CD1c-positive myeloid dendritic cell (primary cell): ENCODE measurements around the gene MAN1C1.
"Not testable (repeated sequence)": the region's sequence is repeated elsewhere in the genome, so short reads cannot be mapped to it uniquely, and the experiment has no call there.

Source experiments
- DNase-seq: peaks from one replicate; pipeline ENCODE4 v3.0.0-alpha.2; 2016; ENCODE audit errors: extremely low spot score

The MAN1C1 gene

GRCh38 chr1:25698252-25698651 lies 81.7 kb downstream of the MAN1C1 start:
- peak; percentile 46 for DNase-seq

- DNase-seq = not testable (repeated sequence)
Observed at GRCh38 chr1:25699059-25699458, 82.5 kb downstream of the MAN1C1 start.

- no peak for DNase-seq
Observed at GRCh38 chr1:25699500-25700143, 83.0 kb downstream of the MAN1C1 start.

GRCh38 chr1:25700144-25700523 lies 83.5 kb downstream of the MAN1C1 start:
- DNase-seq = no peak

GRCh38 chr1:25700626-25701025 lies 84.0 kb downstream of the MAN1C1 start:
- no peak for DNase-seq

- DNase-seq = no peak
Observed at GRCh38 chr1:25701030-25701785, 84.6 kb downstream of the MAN1C1 start.

- no peak for DNase-seq
Observed at GRCh38 chr1:25702101-25702775, 85.6 kb downstream of the MAN1C1 start.

GRCh38 chr1:25703041-25703440 lies 86.5 kb downstream of the MAN1C1 start:
- no peak for DNase-seq

GRCh38 chr1:25703671-25704266 lies 87.2 kb downstream of the MAN1C1 start:
- DNase-seq = no peak

- peak; percentile 53 for DNase-seq
Observed at GRCh38 chr1:25704267-25704691, 87.7 kb downstream of the MAN1C1 start.

GRCh38 chr1:25705699-25706098 lies 89.1 kb downstream of the MAN1C1 start:
- DNase-seq = no peak

GRCh38 chr1:25706146-25707089 lies 89.8 kb downstream of the MAN1C1 start:
- DNase-seq = peak; percentile 45

- DNase-seq = no peak
Observed at GRCh38 chr1:25707280-25708016, 90.9 kb downstream of the MAN1C1 start.

- no peak for DNase-seq
Observed at GRCh38 chr1:25710583-25711347, 94.2 kb downstream of the MAN1C1 start.

GRCh38 chr1:25711555-25712298 lies 95.1 kb downstream of the MAN1C1 start:
- peak; percentile 78 for DNase-seq

GRCh38 chr1:25712299-25712970 lies 95.8 kb downstream of the MAN1C1 start:
- DNase-seq = no peak

GRCh38 chr1:25713961-25714360 lies 97.4 kb downstream of the MAN1C1 start:
- no peak for DNase-seq

GRCh38 chr1:25714372-25714931 lies 97.9 kb downstream of the MAN1C1 start:
- no peak for DNase-seq
